HG03521 (cell line): Measurements from ENCODE around the gene MCMBP.
A peak's percentile ranks its signal among the peaks of the same experiment; 100 is the strongest.

ENCODE experiments used
- ATAC-seq: cut with Tn5 transposase; IDR thresholded peaks from one replicate; pipeline ENCODE4 v1.9.1; 2021; ENCODE audit warnings: mild to moderate bottlenecking, moderate library complexity; ENCODE audit not compliant: unreplicated experiment

MCMBP gene

DNA sequence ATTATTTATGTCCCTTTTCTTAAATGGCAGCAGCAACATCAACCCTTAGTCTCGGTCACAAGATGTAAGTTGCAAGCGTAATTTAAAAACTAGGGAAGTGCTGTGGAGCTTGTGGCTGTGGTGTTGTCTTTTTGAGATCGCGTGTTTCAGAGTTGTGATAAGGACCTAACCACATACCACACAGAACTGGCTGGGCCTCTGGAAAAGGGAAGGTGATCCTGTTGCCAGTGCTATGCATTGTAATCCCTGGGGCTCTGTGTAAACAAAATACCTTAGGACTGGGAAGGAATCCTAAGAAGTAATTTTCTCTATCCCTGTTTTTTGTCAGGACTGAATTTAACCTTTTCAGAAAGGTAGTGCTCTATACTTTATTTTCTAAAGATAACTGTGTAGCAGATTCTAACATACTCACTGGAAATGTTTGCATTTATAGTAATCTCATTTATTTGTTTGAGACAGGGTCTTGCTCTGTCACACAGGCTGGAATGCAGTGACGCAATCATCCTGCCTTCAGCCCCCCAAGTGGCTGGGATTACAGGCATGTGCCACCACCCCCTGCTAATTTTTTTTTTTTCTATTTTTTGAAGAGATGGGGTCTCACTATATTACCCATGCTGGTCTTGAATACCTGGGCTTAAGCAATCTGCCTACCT is 86.4 kb downstream of the MCMBP start:
- ATAC-seq, result no peak

DNA sequence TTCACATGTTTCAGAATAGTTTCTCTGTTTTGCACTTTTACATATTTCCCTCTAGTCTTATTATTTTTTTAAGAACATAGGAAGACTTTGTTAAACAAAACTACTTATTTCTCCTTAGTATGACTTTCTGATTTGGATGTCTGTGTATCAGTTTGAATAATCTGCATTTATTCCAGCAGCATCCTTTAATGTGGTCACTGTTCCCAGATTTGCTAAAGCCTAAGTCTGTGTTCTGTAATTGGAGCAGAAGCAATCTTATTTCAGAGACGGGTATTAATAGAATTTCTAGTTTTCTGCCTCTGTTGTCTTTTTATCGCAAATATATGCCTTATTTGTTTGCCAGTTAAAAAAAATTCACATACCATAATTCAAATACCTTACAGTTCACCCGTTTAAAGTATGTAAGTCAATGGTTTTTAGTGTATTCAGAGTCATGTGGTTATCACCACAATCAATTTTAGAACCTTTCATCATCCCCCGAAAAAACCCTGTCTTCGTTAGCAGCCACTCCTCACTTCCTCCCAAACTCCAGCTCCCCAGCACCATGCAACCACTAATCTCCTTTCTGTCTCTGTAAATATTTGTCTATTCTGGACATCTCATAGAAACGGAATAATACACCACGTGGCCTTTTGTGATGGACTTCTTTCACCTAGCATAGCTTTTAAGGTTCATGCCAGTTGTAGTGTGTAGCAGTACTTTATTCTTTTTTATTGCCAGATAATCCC is 88.1 kb downstream of the MCMBP start:
- peak; percentile 57 for ATAC-seq

DNA sequence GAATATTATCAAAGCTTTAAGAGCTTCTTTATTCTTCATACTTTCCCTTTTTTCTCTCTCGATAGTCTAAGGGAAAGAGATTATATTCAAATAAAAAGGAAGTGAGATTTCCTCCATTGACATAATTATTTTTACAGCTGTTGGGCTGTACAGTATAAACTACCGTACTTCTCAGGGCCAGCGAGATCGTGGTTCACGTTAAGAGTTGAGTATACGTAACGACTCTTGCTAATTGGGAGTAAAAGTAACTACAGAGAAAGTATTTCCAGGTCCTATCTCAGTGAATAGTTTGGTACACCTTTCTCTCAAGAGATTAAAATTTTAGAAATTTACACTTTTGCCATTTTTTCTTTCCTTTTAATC is 89.0 kb downstream of the MCMBP start:
- ATAC-seq, result no peak

DNA sequence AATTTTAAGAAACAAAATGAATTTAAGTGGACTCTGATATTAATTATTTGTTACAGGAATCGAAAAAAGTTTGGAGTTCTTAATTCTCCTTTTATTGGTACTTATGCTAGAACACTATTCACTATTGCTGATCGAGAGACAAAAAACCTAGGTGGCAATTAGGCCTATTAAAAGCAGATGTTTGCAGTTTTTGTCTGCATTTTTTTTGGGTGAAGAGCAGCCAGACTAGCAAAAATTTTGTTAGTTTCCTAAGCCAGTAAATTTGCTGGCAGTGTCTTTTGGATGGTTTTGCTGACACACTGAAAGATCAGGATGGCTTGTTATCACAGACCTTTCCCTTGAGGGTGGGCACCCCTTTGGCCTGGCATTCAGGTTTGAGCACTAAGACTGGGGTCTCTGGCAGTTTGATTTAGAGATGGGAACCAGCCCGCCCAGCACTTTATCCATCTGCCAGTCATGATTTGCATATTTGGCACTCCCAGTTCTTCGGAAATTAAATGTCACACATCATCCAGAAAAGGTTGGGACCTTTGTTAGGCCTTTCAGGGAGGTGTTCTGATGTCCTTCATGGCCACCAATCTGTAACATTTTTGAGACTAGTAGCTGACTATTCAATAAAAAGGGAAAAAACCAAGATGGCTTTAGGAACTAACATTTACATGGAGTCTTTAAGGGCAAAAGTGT is 89.5 kb downstream of the MCMBP start:
- ATAC-seq, result no peak

DNA sequence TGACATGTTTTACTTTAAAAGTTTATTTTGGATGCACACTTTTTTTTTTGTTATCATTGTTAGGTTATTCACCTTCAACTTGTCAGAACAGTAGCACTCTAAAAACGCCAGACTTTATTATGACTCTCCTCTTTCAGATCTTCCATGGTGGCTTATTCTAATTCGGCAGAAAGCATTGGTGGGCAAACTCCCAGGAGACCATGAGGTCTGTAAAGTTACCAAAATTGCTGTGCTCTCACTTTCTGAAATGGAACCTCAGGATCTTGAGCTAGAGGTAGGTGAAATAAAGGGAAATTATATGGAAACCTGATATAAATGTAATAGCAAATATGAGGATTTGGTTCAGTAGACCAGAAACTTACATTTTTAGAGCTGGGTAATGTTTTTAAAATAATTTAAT is 91.1 kb downstream of the MCMBP start:
- ATAC-seq, result no peak

DNA sequence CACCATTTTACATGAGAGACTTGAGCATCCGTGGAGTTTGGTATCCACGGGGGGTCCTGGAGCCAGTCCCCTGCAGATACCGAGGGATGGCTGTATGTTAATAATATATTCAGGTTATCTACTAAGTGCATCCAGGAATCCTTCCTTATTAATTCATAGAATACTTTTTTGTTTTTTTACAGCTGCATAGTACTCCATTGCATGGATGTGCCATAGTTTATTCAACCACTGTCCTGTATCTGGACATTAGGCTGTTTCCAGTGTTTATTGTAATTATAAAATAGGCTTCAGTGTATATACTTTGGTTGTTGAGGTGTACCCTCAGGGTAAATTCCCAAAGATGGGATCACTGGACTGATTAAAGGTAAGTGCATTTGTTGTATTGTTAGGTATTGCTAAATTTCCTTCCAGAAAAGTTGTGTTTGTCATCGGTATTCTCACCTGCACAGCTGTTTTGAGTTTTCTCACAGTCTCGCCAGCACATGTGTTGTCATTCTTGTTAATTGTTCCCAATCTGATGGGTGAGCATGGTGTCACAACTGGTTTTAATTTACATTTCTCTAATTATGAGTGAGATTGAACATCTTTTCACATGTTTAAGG is 91.7 kb downstream of the MCMBP start:
- ATAC-seq, result no peak
